CD4-positive, alpha-beta T cell treated with Interleukin-10 for 1 hour (primary cell): ENCODE measurements around the gene PIAS4.
A peak's percentile ranks its signal among the peaks of the same experiment; 100 is the strongest.

Experiments
- DNase-seq: peaks from one replicate; pipeline ENCODE4 v3.0.0-alpha.2; 2020

The PIAS4 gene

GRCh38 chr19:3977242-3978143, 30.0 kb upstream of the PIAS4 start:
- DNase-seq, result peak; percentile 29

- no peak for DNase-seq
These were observed 29.4 kb upstream of the PIAS4 start for GRCh38 chr19:3978145-3978544.

- DNase-seq, result no peak
These were observed 28.3 kb upstream of the PIAS4 start for GRCh38 chr19:3979289-3979673.

- no peak for DNase-seq
These were observed 27.7 kb upstream of the PIAS4 start for GRCh38 chr19:3979674-3980352.

GRCh38 chr19:3980353-3981251, 26.9 kb upstream of the PIAS4 start:
- DNase-seq, result no peak

- DNase-seq, result no peak
These were observed 26.2 kb upstream of the PIAS4 start for GRCh38 chr19:3981373-3981735.

- no peak for DNase-seq
These were observed 25.5 kb upstream of the PIAS4 start for GRCh38 chr19:3981736-3982681.

GRCh38 chr19:3982701-3983541, 24.6 kb upstream of the PIAS4 start:
- DNase-seq, result no peak

- DNase-seq, result no peak
These were observed 24.0 kb upstream of the PIAS4 start for GRCh38 chr19:3983542-3983914.

- peak; percentile 33 for DNase-seq
These were observed 23.5 kb upstream of the PIAS4 start for GRCh38 chr19:3983936-3984583.

- DNase-seq, result no peak
These were observed 23.0 kb upstream of the PIAS4 start for GRCh38 chr19:3984584-3984907.

- DNase-seq, result peak; percentile 93
These were observed 22.5 kb upstream of the PIAS4 start, which contains the start of gene EEF2 for GRCh38 chr19:3984908-3985642. Gene EEF2, minus strand, starts transcription at chr19:3985463. Its CDS starts 83 bp downstream, at chr19:3985380.

- peak; percentile 20 for DNase-seq
These were observed 21.8 kb upstream of the PIAS4 start for GRCh38 chr19:3985643-3986259.

- peak; percentile 83 for DNase-seq
These were observed 21.1 kb upstream of the PIAS4 start for GRCh38 chr19:3986260-3987041.

GRCh38 chr19:3987619-3988371, 19.7 kb upstream of the PIAS4 start:
- DNase-seq, result peak; percentile 93

- DNase-seq, result no peak
These were observed 16.8 kb upstream of the PIAS4 start for GRCh38 chr19:3990815-3991117.

GRCh38 chr19:3995607-3996006, 11.9 kb upstream of the PIAS4 start:
- DNase-seq, result no peak
